Activated CD4-positive, alpha-beta memory T cell treated with anti-CD3 and anti-CD28 coated beads for 36 hours (primary cell): Measurements from ENCODE around the gene NAV2. TPM values are rescaled to one million over a fixed set of nuclear protein-coding genes. Genes with fewer than 3 reads are reported as not detected.

Experiments
- CTCF ChIA-PET: fragments of 350-600 bp; sonication (Branson Sonifier 250); formaldehyde crosslinking; loops from one replicate; lab custom pipeline; 2021; ENCODE audit warnings: antibody characterized with exemption, inconsistent platforms; lab: Charles Lee
- POLR2A ChIA-PET: fragments of 350-600 bp; sonication (Branson Sonifier 250); formaldehyde crosslinking; loops from one replicate; lab custom pipeline; 2021; ENCODE audit warnings: antibody characterized with exemption; lab: Charles Lee
- DNase-seq: peaks from one replicate; pipeline ENCODE4 v3.0.0-alpha.2; 2020
- H3K27ac Mint-ChIP-seq: one replicate; pipeline ENCODE4 v1.8.0; 2021; ENCODE audit warnings: mixed read lengths
- H3K27me3 Mint-ChIP-seq: one replicate; pipeline ENCODE4 v1.8.0; 2021; ENCODE audit warnings: mixed read lengths
- H3K36me3 Mint-ChIP-seq: one replicate; pipeline ENCODE4 v1.8.0; 2021; ENCODE audit warnings: mixed read lengths
- H3K4me1 Mint-ChIP-seq: one replicate; pipeline ENCODE4 v1.8.0; 2021; ENCODE audit warnings: low read depth, mixed read lengths
- H3K4me3 Mint-ChIP-seq: one replicate; pipeline ENCODE4 v1.8.0; 2021; ENCODE audit warnings: mild to moderate bottlenecking, mixed read lengths
- H3K9me3 Mint-ChIP-seq: one replicate; pipeline ENCODE4 v1.8.0; 2021; ENCODE audit warnings: mixed read lengths
- intact Hi-C: fragments of 100-400 bp; cut with micrococcal nuclease; formaldehyde crosslinking; loops from one replicate; pipeline ENCODE4 v1.15.1; 2023
- total RNA-seq, 2 experiments: library from RNA; stranded (reverse); gene quantifications; one replicate each; pipeline ENCODE4 v1.2.3, GENCODE V29; 2021

NAV2 gene
- total RNA-seq, 2 experiments from 2014 or later, result 0.75 to 0.86 TPM

GRCh38 chr11:19711911-19712280, 741 bp upstream of the NAV2 start:
- peak; percentile 73 for DNase-seq
- POLR2A ChIA-PET, result interaction anchor here (1.5 to 2.7 kb wide), 2 partner anchors 10 to 12 kb away, joined by 4 to 17 read pairs; no protein-coding TSS in a partner anchor
- Mint-ChIP-seq H3K27ac (peak overlapping the region; percentile 78), H3K9me3 (no peaks in the 10 kb centered on the region), H3K36me3 (no peaks in the 10 kb centered on the region), H3K4me3 (peak overlapping the region; percentile 81), H3K4me1 (peaks cover 23% of the 10 kb centered on the region), H3K27me3 (peaks cover 16% of the 10 kb centered on the region)
- intact Hi-C loops, result loop anchor here (1.0 to 2.0 kb wide), 3 partner anchors 11 to 471 kb away; partner anchors contain the start of gene E2F8
- CTCF ChIA-PET, result interaction anchor here (1.3 kb wide), 1 partner anchor 31 kb away, joined by 4 read pairs; no protein-coding TSS in a partner anchor

GRCh38 chr11:19713196-19714021, 772 bp downstream of the NAV2 start:
- CTCF ChIA-PET, result interaction anchor here (0.6 kb wide), 1 partner anchor 29 kb away, joined by 3 read pairs; no protein-coding TSS in a partner anchor
- H3K4me1 Mint-ChIP-seq, result peaks cover 23% of the 10 kb centered on the region
- no peaks in the 10 kb centered on the region for H3K9me3 Mint-ChIP-seq
- DNase-seq, result no peak
- intact Hi-C loops, result loop anchor here (2.0 kb wide), 2 partner anchors 271 to 473 kb away; partner anchors contain the start of gene E2F8
- H3K27me3 Mint-ChIP-seq, result peaks cover 16% of the 10 kb centered on the region
- H3K27ac Mint-ChIP-seq, result no peak overlapping the region
- POLR2A ChIA-PET, result interaction anchor here (2.7 kb wide), 1 partner anchor 10 kb away, joined by 17 read pairs; no protein-coding TSS in a partner anchor
- peak overlapping the region; percentile 79 for H3K4me3 Mint-ChIP-seq
- no peaks in the 10 kb centered on the region for H3K36me3 Mint-ChIP-seq

GRCh38 chr11:19714022-19714386, 1.4 kb downstream of the NAV2 start:
- intact Hi-C loops, result no loop called here
- Mint-ChIP-seq H3K36me3 (no peaks in the 10 kb centered on the region), H3K27me3 (peaks cover 16% of the 10 kb centered on the region), H3K9me3 (no peaks in the 10 kb centered on the region), H3K4me3 (peak overlapping the region; percentile 64), H3K4me1 (peaks cover 23% of the 10 kb centered on the region), H3K27ac (no peak overlapping the region)
- ChIA-PET CTCF (no interaction called here), POLR2A (interaction anchor here (1.2 kb wide), 1 partner anchor 10 kb away, joined by 3 read pairs; no protein-coding TSS in a partner anchor)
- DNase-seq, result no peak

GRCh38 chr11:19714387-19715363, 2.0 kb downstream of the NAV2 start:
- ChIA-PET POLR2A (interaction anchor here (1.2 kb wide), 1 partner anchor 9 kb away, joined by 3 read pairs; no protein-coding TSS in a partner anchor), CTCF (interaction anchor here (0.9 kb wide), 1 partner anchor 644 kb away, joined by 3 read pairs; no protein-coding TSS in a partner anchor)
- Mint-ChIP-seq H3K9me3 (no peaks in the 10 kb centered on the region), H3K4me1 (peaks cover 23% of the 10 kb centered on the region), H3K36me3 (no peaks in the 10 kb centered on the region), H3K27me3 (peaks cover 16% of the 10 kb centered on the region), H3K4me3 (peak overlapping the region; percentile 64), H3K27ac (no peak overlapping the region)
- intact Hi-C loops, result no loop called here
- peak; percentile 19 for DNase-seq

- ChIA-PET CTCF (interaction anchor here (0.9 to 1.5 kb wide), 2 partner anchors 151 to 644 kb away, joined by 3 to 5 read pairs; no protein-coding TSS in a partner anchor), POLR2A (interaction anchor here (1.2 kb wide), 1 partner anchor 8 kb away, joined by 3 read pairs; no protein-coding TSS in a partner anchor)
- peaks cover 23% of the 10 kb centered on the region for H3K4me1 Mint-ChIP-seq
- no peaks in the 10 kb centered on the region for H3K36me3 Mint-ChIP-seq
- no peak overlapping the region for H3K4me3 Mint-ChIP-seq
- no peak overlapping the region for H3K27ac Mint-ChIP-seq
- no peak for DNase-seq
- intact Hi-C loops, result no loop called here
- H3K27me3 Mint-ChIP-seq, result peaks cover 16% of the 10 kb centered on the region
- H3K9me3 Mint-ChIP-seq, result no peaks in the 10 kb centered on the region
Observed at GRCh38 chr11:19715373-19715772, 2.7 kb downstream of the NAV2 start.

- H3K27me3 Mint-ChIP-seq, result peaks cover 14% of the 10 kb centered on the region
- H3K4me3 Mint-ChIP-seq, result no peak overlapping the region
- no peak for DNase-seq
- peaks cover 21% of the 10 kb centered on the region for H3K4me1 Mint-ChIP-seq
- H3K27ac Mint-ChIP-seq, result no peak overlapping the region
- ChIA-PET POLR2A (no interaction called here), CTCF (interaction anchor here (0.8 to 1.1 kb wide), 2 partner anchors 24 to 25 kb away, joined by 3 read pairs; no protein-coding TSS in a partner anchor)
- no peaks in the 10 kb centered on the region for H3K36me3 Mint-ChIP-seq
- intact Hi-C loops, result no loop called here
- H3K9me3 Mint-ChIP-seq, result no peaks in the 10 kb centered on the region
Observed at GRCh38 chr11:19718051-19718450, 5.4 kb downstream of the NAV2 start.

GRCh38 chr11:19718951-19719350, 6.3 kb downstream of the NAV2 start:
- intact Hi-C loops, result no loop called here
- CTCF ChIA-PET, result no interaction called here
- H3K27me3 Mint-ChIP-seq, result peaks cover 12% of the 10 kb centered on the region

GRCh38 chr11:19719960-19720359, 7.3 kb downstream of the NAV2 start:
- ChIA-PET POLR2A (no interaction called here), CTCF (interaction anchor here (2.0 kb wide), 1 partner anchor 22 kb away, joined by 6 read pairs; no protein-coding TSS in a partner anchor)
- no peak for DNase-seq
- H3K9me3 Mint-ChIP-seq, result no peaks in the 10 kb centered on the region
- H3K27me3 Mint-ChIP-seq, result peaks cover 3% of the 10 kb centered on the region
- intact Hi-C loops, result loop anchor here (5.0 kb wide), 2 partner anchors 57 to 642 kb away; partner anchors contain the start of gene HTATIP2
- peaks cover 26% of the 10 kb centered on the region for H3K4me1 Mint-ChIP-seq
- no peak overlapping the region for H3K4me3 Mint-ChIP-seq
- H3K27ac Mint-ChIP-seq, result no peak overlapping the region
- no peaks in the 10 kb centered on the region for H3K36me3 Mint-ChIP-seq

More at GRCh38 chr11:19718951-19719350, 6.3 kb downstream of the NAV2 start:
- Mint-ChIP-seq H3K36me3 (no peaks in the 10 kb centered on the region), H3K4me3 (no peak overlapping the region), H3K27ac (no peak overlapping the region), H3K4me1 (peaks cover 25% of the 10 kb centered on the region), H3K9me3 (no peaks in the 10 kb centered on the region)
- no peak for DNase-seq
- POLR2A ChIA-PET, result no interaction called here

GRCh38 chr11:19721176-19721575, 8.5 kb downstream of the NAV2 start:
- intact Hi-C loops, result loop anchor here (5.0 kb wide), 2 partner anchors 56 to 641 kb away; partner anchors contain the start of gene HTATIP2
- H3K36me3 Mint-ChIP-seq, result no peaks in the 10 kb centered on the region

GRCh38 chr11:19722702-19723101, 10.1 kb downstream of the NAV2 start:
- intact Hi-C loops, result loop anchor here (1.0 to 5.0 kb wide), 5 partner anchors 10 to 640 kb away; partner anchors contain the start of genes HTATIP2 and NAV2
- Mint-ChIP-seq H3K36me3 (no peaks in the 10 kb centered on the region), H3K27ac (no peak overlapping the region), H3K9me3 (no peaks in the 10 kb centered on the region), H3K4me1 (peaks cover 29% of the 10 kb centered on the region), H3K27me3 (no peaks in the 10 kb centered on the region), H3K4me3 (no peak overlapping the region)
- DNase-seq, result no peak
- POLR2A ChIA-PET, result no interaction called here
- CTCF ChIA-PET, result interaction anchor here (3.1 kb wide), 1 partner anchor 20 kb away, joined by 15 read pairs; no protein-coding TSS in a partner anchor

More at GRCh38 chr11:19721176-19721575, 8.5 kb downstream of the NAV2 start:
- Mint-ChIP-seq H3K27me3 (no peaks in the 10 kb centered on the region), H3K4me1 (peaks cover 29% of the 10 kb centered on the region), H3K27ac (no peak overlapping the region), H3K4me3 (no peak overlapping the region), H3K9me3 (no peaks in the 10 kb centered on the region)
- CTCF ChIA-PET, result interaction anchor here (2.0 kb wide), 1 partner anchor 21 kb away, joined by 6 read pairs; no protein-coding TSS in a partner anchor
- POLR2A ChIA-PET, result interaction anchor here (1.2 kb wide), 1 partner anchor 56 kb away, joined by 3 read pairs; no protein-coding TSS in a partner anchor
- DNase-seq, result no peak
